K562 (cell line): Measurements from ENCODE around the gene CDH16. TPM values are rescaled to one million over a fixed set of nuclear protein-coding genes. Genes with fewer than 3 reads are reported as not detected.
A peak's percentile ranks its signal among the peaks of the same experiment; 100 is the strongest.

ENCODE experiments used
- ATAC-seq: fragments of 200-7000 bp; cut with Tn5 transposase; 3 replicates; pipeline ENCODE4 v1.9.1; 2020; ENCODE audit warnings: moderate library complexity
- BruUV-seq: library from RNA; stranded (reverse); fragments of 400-500 nt; replicated peaks from 2 replicates; lab custom pipeline; 2021; lab: Mats Ljungman, UMichigan
- CTCF ChIA-PET: fragments of 300-600 bp; formaldehyde crosslinking; extraction: SDS; loops from one replicate; lab custom pipeline; 2021; ENCODE audit warnings: low intra/inter-chr PET ratio; lab: Yijun Ruan, JAX
- POLR2A ChIA-PET: fragments of 300-600, 350-650 bp; sonication (Branson Sonifier 250); formaldehyde crosslinking; extraction: SDS; loops from one replicate; lab custom pipeline; 2021; ENCODE audit warnings: antibody characterized with exemption, inconsistent platforms; lab: Yijun Ruan, JAX
- DNase-seq, 4 experiments: peaks; one replicate each; pipeline versions ENCODE4 v3.0.0 to v3.0.0-alpha.2; 2011 to 2018; ENCODE audit warnings: low spot score in 3 of 4, mixed read lengths in 3 of 4; ENCODE audit errors: extremely low read depth in 1 of 4
- FAIRE-seq: peaks from 2 replicates; lab custom pipeline; 2011; peaks lifted over from hg19 to GRCh38; lab: Jason Lieb, UNC
- H2AFZ ChIP-seq: 2 replicates; pipeline ENCODE4 v1.6.0; 2011; ENCODE audit warnings: low read depth, low read length, control low read depth, inconsistent platforms
- H3K27ac ChIP-seq: fragments of 200-600 bp; 3 replicates; pipeline ENCODE4 v1.8.0; 2011; ENCODE audit warnings: low read depth, mild to moderate bottlenecking, control low read depth, inconsistent platforms, low read length, moderate library complexity, mixed read lengths; ENCODE audit errors: extremely low read depth
- H3K27me3 ChIP-seq, 2 experiments: fragments of 300-600 bp in 1 of 2; 2 replicates in 1 of 2; 3 replicates in 1 of 2; pipeline versions ENCODE4 v1.6.0 to v1.8.0; 2011; ENCODE audit warnings: inconsistent platforms in 2 of 2, low read length in 2 of 2, mild to moderate bottlenecking in 1 of 2, mixed read lengths in 1 of 2, moderate library complexity in 1 of 2; ENCODE audit not compliant: control insufficient read depth in 2 of 2, insufficient read depth in 2 of 2
- H3K36me3 ChIP-seq: fragments of 300-600 bp; 3 replicates; pipeline ENCODE4 v1.8.0; 2011; ENCODE audit warnings: mild to moderate bottlenecking, low read length, inconsistent platforms; ENCODE audit not compliant: control insufficient read depth, insufficient read depth
- H3K4me1 ChIP-seq, 2 experiments: fragments of 200-600 bp in 1 of 2; replicated peaks in 1 of 2; 2 replicates in 1 of 2; 3 replicates in 1 of 2; pipeline versions ENCODE4 v1.5.1 to v1.8.0; 2011; ENCODE audit warnings: inconsistent platforms in 2 of 2, low read length in 2 of 2, mild to moderate bottlenecking in 1 of 2, mixed read lengths in 1 of 2, moderate library complexity in 1 of 2; ENCODE audit not compliant: control insufficient read depth in 2 of 2, insufficient read depth in 2 of 2
- H3K4me2 ChIP-seq: 2 replicates; pipeline ENCODE4 v1.6.1; 2011; ENCODE audit warnings: low read length, control low read depth, inconsistent platforms, mixed read lengths; ENCODE audit not compliant: insufficient read depth
- H3K4me3 ChIP-seq: fragments of 200-600 bp; sonication (generic), shearing (Covaris generic); 2 replicates; pipeline ENCODE4 v1.5.1; 2016; ENCODE audit warnings: control low read depth, inconsistent platforms
- H3K79me2 ChIP-seq: fragments of 200-600 bp; 3 replicates; pipeline ENCODE4 v1.8.0; 2011; ENCODE audit warnings: low read length, inconsistent platforms; ENCODE audit not compliant: control insufficient read depth, insufficient read depth
- H3K9ac ChIP-seq, 2 experiments: 2 replicates each; pipeline versions ENCODE4 v1.6.0 to v1.6.1; 2011; ENCODE audit warnings: low read depth in 2 of 2, low read length in 2 of 2, control low read depth in 1 of 2, inconsistent platforms in 1 of 2, mild to moderate bottlenecking in 1 of 2, mixed read lengths in 1 of 2; ENCODE audit not compliant: insufficient read depth in 1 of 2
- H3K9me1 ChIP-seq: one replicate; pipeline ENCODE4 v1.6.0; 2011; ENCODE audit warnings: inconsistent platforms, mild to moderate bottlenecking, low read length, moderate library complexity; ENCODE audit not compliant: control insufficient read depth, insufficient read depth
- H3K9me3 ChIP-seq: replicated peaks from 2 replicates; pipeline ENCODE4 v1.5.1; 2011; ENCODE audit warnings: low read depth, low read length, inconsistent platforms; ENCODE audit not compliant: control insufficient read depth, insufficient read depth
- H4K20me1 ChIP-seq: replicated peaks from 2 replicates; pipeline ENCODE4 v1.6.1; 2011; ENCODE audit warnings: low read length, inconsistent platforms, mixed read lengths; ENCODE audit not compliant: control insufficient read depth, insufficient read depth
- BACH1 ChIP-seq: fragments of 200-800 bp; sonication (Bioruptor generic); IDR thresholded peaks from 2 replicates; pipeline ENCODE4 v1.6.1; 2016; ENCODE audit warnings: missing genetic modification characterization, missing compliant biosample characterization
- FOXA3 ChIP-seq, 2 experiments: fragments of 450-650 bp in 1 of 2; sonication (generic) in 1 of 2; formaldehyde crosslinking; IDR thresholded peaks in 1 of 2; conservative IDR thresholded peaks in 1 of 2; 2 replicates each; pipeline versions ENCODE4 v1.4.0 to v1.8.0; 2020 to 2022; ENCODE audit warnings: mild to moderate bottlenecking in 2 of 2, missing genetic modification reagents in 1 of 2
- RBM25 ChIP-seq: fragments of 200-400 bp; formaldehyde crosslinking; IDR thresholded peaks from 2 replicates; pipeline ENCODE4 v1.6.1; 2018; ENCODE audit warnings: low read length, low read depth, moderate library complexity; ENCODE audit not compliant: severe bottlenecking
- ZBTB33 ChIP-seq: sonication (generic); formaldehyde crosslinking; IDR thresholded peaks from 2 replicates; pipeline ENCODE4 v1.8.1; 2023; ENCODE audit warnings: mild to moderate bottlenecking, missing genetic modification reagents
- ZNF165 ChIP-seq: fragments of 250-450 bp; sonication (Bioruptor Pico); IDR thresholded peaks from 2 replicates; pipeline ENCODE4 v1.4.0; 2020; ENCODE audit warnings: borderline replicate concordance
- WGBS: fragments of 100-300 bp; shearing (Covaris generic); methylation state at CpG from one replicate; pipeline ENCODE4 v1.1.6; 2016; ENCODE audit warnings: low coverage, mixed read lengths; ENCODE audit not compliant: insufficient coverage; ENCODE audit errors: missing lambda C conversion rate; 5-methylcytosine and 5-hydroxymethylcytosine counted together
- in situ Hi-C: fragments of 300-500 bp; cut with MboI; formaldehyde crosslinking; loops from 4 replicates; pipeline ENCODE4 v1.15.0; 2018; ENCODE audit warnings: inconsistent platforms, mixed read lengths
- intact Hi-C: fragments of 100-400 bp; cut with micrococcal nuclease; formaldehyde crosslinking; loops from 2 replicates; pipeline ENCODE4 v1.14.2; 2022
- polyA plus RNA-seq, 8 experiments: library from polyadenylated mRNA; depleted of rRNA in 4 of 8; stranded (reverse) in 5 of 8; unstranded in 3 of 8; fragments of >200 nt; fragmentation: Nextera tagmentation in 2 of 8; fragmentation: Illumina TruSeq in 1 of 8; extraction: Ambion mirVana in 2 of 8; extraction: Trizol in 1 of 8; gene quantifications; 2 replicates each; pipeline versions ENCODE4 v1.2.1 to v1.2.3, GENCODE V29; 2011 to 2014; ENCODE audit warnings: inconsistent platforms in 1 of 8, missing spikeins in 1 of 8
- total RNA-seq, 7 experiments: library from RNA; depleted of rRNA in 6 of 7; stranded (reverse); fragments of >200 nt in 6 of 7; fragmentation: Illumina TruSeq in 2 of 7; extraction: Trizol in 2 of 7; gene quantifications; 2 replicates each; pipeline versions ENCODE4 v1.2.1 to v1.2.3, GENCODE V29; 2011 to 2021; ENCODE audit warnings: low replicate concordance in 1 of 7

The CDH16 gene
- total and polyA plus RNA-seq, 9 of the 15 experiments (the other 6 are each of a cell fraction or from before 2014, with no cell fraction given): not detected

GRCh38 chr16:66936889-66937554 lies 18.3 kb upstream of the CDH16 start:
- no peak for DNase-seq
- POLR2A ChIA-PET: interaction anchor here (0.6 to 1.3 kb wide), 2 partner anchors 9 to 35 kb away, joined by 3 to 4 read pairs; no protein-coding TSS in a partner anchor
- no peaks in the 10 kb centered on the region for H3K9me3 ChIP-seq
- peaks cover 4% of the 10 kb centered on the region for H3K9me1 ChIP-seq
- no peak for ATAC-seq
- peaks cover 68% of the 10 kb centered on the region; the same call in 2 of the 3 replicates for H3K36me3 ChIP-seq
- CTCF ChIA-PET: interaction anchor here (0.6 kb wide), 1 partner anchor 218 kb away, joined by 3 read pairs; no protein-coding TSS in a partner anchor
- 0 out of 2 replicates have a peak overlapping the region, but pooled peaks have one; percentile 100 for H3K4me2 ChIP-seq
- WGBS: 82% methylated on average over 4 of the region's 4 CpGs
- BruUV-seq: no TSS peak
- H3K4me3 ChIP-seq: no peak overlapping the region
- peaks cover 10% of the 10 kb centered on the region; the same call in 1 of the 2 replicates for H4K20me1 ChIP-seq
- H3K79me2 ChIP-seq: peaks cover 49% of the 10 kb centered on the region
- no peaks in the 10 kb centered on the region for H3K27me3 ChIP-seq
- no peak overlapping the region for H3K27ac ChIP-seq
- peak overlapping the region in 1 of 2 experiments; percentile 100; a peak in 1 of 4 replicates for H3K9ac ChIP-seq
- TF ChIP-seq RBM25: peak; percentile 68
- no peak for TF ChIP-seq BACH1 (tag)
- no peak for TF ChIP-seq FOXA3 (CRISPR knock-in tag; conservative IDR thresholded peaks at IDR 0.05 in 1 of 2, IDR thresholded peaks at IDR 0.05 in 1 of 2)
- peak; percentile 85 for TF ChIP-seq ZBTB33 (CRISPR knock-in tag)
- no peak for TF ChIP-seq ZNF165 (CRISPR knock-in tag)
- TF ChIP-seq, all 486 proteins: peak for 2
- intact Hi-C loops (no loop called here), in situ Hi-C loops (no loop called here)
- FAIRE-seq: no peak
- H3K4me1 ChIP-seq: peaks cover 21 to 45% of the 10 kb centered on the region in 2 experiments
- no peak overlapping the region for H2AFZ ChIP-seq
